Nephron (organoid): Measurements from ENCODE around the gene ESPN.

Source experiments
- H3K27ac Mint-ChIP-seq, 3 experiments: 2 replicates each; pipeline ENCODE4 v1.8.0; 2020; ENCODE audit warnings: mixed read lengths in 3 of 3, mild to moderate bottlenecking in 2 of 3, moderate library complexity in 1 of 3
- H3K27me3 Mint-ChIP-seq: 2 replicates; pipeline ENCODE4 v1.8.0; 2021; ENCODE audit warnings: low read depth, mild to moderate bottlenecking, moderate library complexity, mixed read lengths
- H3K36me3 Mint-ChIP-seq: 2 replicates; pipeline ENCODE4 v1.8.0; 2020; ENCODE audit warnings: low read depth, mixed read lengths
- H3K4me1 Mint-ChIP-seq: 2 replicates; pipeline ENCODE4 v1.8.0; 2020; ENCODE audit warnings: mixed read lengths
- H3K4me3 Mint-ChIP-seq, 3 experiments: 2 replicates each; pipeline ENCODE4 v1.8.0; 2020; ENCODE audit warnings: mild to moderate bottlenecking in 3 of 3, mixed read lengths in 3 of 3, moderate library complexity in 2 of 3
- H3K9me3 Mint-ChIP-seq: 2 replicates; pipeline ENCODE4 v1.8.0; 2020; ENCODE audit warnings: mixed read lengths
- TF ChIP-seq, protein P1 (sequence below), 3 experiments: fragments of 200-600 bp; sonication (generic); IDR thresholded peaks; one replicate each; pipeline ENCODE4 v1.5.0; 2021; ENCODE audit warnings: antibody characterized with exemption in 3 of 3; ENCODE audit not compliant: unreplicated experiment in 3 of 3

ESPN gene

GRCh38 chr1:6483017-6483760 is 58.6 kb downstream of the ESPN start:
- Mint-ChIP-seq H3K9me3 (no peaks in the 10 kb centered on the region), H3K27ac (no peak overlapping the region), H3K4me1 (peaks cover 16% of the 10 kb centered on the region), H3K27me3 (peaks cover 11% of the 10 kb centered on the region), H3K36me3 (no peaks in the 10 kb centered on the region), H3K4me3 (peak overlapping the region; percentile 13 to 54 (median 37))
- TF ChIP-seq, protein P1, sequence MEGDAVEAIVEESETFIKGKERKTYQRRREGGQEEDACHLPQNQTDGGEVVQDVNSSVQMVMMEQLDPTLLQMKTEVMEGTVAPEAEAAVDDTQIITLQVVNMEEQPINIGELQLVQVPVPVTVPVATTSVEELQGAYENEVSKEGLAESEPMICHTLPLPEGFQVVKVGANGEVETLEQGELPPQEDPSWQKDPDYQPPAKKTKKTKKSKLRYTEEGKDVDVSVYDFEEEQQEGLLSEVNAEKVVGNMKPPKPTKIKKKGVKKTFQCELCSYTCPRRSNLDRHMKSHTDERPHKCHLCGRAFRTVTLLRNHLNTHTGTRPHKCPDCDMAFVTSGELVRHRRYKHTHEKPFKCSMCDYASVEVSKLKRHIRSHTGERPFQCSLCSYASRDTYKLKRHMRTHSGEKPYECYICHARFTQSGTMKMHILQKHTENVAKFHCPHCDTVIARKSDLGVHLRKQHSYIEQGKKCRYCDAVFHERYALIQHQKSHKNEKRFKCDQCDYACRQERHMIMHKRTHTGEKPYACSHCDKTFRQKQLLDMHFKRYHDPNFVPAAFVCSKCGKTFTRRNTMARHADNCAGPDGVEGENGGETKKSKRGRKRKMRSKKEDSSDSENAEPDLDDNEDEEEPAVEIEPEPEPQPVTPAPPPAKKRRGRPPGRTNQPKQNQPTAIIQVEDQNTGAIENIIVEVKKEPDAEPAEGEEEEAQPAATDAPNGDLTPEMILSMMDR (IDR thresholded peaks at IDR 0.05; ENCODE audit: unreplicated experiment in 3 of 3) = no peak

DNA sequence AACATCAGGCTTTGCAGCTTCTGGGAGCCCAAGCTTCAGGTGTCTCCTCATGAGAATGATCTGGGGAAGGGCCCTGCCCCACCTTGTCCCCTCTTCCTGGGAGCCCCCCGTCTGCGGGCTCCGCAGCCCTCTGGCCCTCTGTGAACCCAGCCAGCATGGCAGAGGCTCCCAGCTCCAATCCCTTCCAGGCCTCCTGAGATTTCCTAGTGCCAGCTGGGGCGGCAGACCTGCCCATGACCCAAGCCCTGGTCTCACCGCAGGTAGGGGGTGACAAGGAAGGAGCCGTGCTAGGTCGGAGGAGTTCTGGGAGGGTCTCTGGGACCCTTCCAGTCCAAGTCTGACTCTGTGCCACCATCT is 59.2 kb downstream of the ESPN start:
- H3K36me3 Mint-ChIP-seq = no peaks in the 10 kb centered on the region
- TF ChIP-seq, protein P1 (IDR thresholded peaks at IDR 0.05; ENCODE audit: unreplicated experiment in 3 of 3) = no peak
- H3K9me3 Mint-ChIP-seq = no peaks in the 10 kb centered on the region
- H3K4me3 Mint-ChIP-seq = peak overlapping the region; percentile 79 to 92 (median 86)
- peak overlapping the region in 1 of 3 experiments; percentile 59 for H3K27ac Mint-ChIP-seq
- peaks cover 13% of the 10 kb centered on the region for H3K27me3 Mint-ChIP-seq
- peaks cover 17% of the 10 kb centered on the region for H3K4me1 Mint-ChIP-seq

DNA sequence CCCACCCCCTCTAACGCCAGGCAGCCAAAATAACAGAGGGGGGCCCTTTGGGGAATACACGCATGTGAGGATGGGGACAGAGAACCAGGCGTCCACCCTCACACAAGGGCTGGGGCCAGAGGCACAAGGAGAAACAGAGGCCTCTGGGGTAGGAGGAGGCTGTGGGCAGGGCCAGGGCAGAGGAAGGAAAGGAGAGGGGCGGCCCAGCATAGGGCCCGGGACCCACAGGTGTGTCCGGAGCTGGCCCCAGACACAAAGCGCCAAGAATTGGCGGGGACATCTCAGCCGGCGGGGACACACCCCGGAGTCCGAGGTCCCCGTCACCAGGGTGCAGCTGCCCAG is 60.2 kb downstream of the ESPN start:
- TF ChIP-seq, protein P1 (IDR thresholded peaks at IDR 0.05; ENCODE audit: unreplicated experiment in 3 of 3) = no peak
- peaks cover 13% of the 10 kb centered on the region for H3K27me3 Mint-ChIP-seq
- H3K4me3 Mint-ChIP-seq = peak overlapping the region; percentile 85 to 92 (median 86)
- H3K9me3 Mint-ChIP-seq = no peaks in the 10 kb centered on the region
- peak overlapping the region in 1 of 3 experiments; percentile 77 for H3K27ac Mint-ChIP-seq
- H3K36me3 Mint-ChIP-seq = no peaks in the 10 kb centered on the region
- peaks cover 17% of the 10 kb centered on the region for H3K4me1 Mint-ChIP-seq

DNA sequence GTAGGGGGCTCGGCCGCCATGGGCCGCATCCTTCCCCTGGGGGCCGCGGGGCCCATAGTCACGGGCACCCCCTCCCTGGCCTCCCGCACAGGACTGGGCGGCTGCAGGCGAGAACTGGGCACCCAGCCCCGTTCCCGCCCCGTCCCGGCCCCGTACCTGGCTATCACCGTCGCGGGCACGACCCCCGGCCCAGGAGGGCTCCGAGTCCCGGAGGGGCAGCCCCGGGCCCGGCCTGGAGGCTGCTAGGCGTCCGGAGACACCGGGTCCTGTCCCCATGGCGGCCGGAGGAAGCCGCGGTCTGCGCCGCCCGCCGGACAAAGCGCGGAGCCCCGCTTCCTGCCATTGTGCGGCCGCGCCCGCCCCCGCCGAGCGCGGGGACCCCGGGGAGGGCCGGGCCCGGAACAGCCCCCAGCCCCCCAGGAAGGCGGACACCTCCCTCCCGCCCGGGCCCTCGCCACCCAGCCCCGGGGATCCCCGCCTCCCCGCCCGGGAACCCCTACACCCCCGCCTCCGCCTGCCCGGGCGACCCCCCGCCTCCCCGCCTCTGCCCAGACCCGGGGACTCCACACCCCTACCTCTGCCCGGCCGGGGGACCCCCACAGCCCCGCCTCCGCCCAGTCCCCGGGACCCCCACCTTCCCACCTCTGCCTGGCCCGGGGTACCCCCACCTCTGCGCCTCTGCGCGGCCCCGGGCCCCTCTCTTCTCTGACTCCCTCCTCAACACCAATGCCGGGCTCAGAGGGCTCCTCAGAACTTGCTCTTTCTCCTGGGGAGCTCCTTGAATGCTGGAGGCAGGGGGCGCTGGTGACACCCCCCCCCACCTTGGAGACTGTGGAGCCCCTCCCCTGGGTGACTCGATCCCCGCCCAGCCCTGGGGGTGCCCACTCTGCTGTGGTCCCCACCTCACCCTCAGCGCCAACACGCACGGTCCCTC is 60.9 kb downstream of the ESPN start:
- H3K4me3 Mint-ChIP-seq = peak overlapping the region; percentile 67 to 88 (median 82)
- TF ChIP-seq, protein P1 (IDR thresholded peaks at IDR 0.05; ENCODE audit: unreplicated experiment in 3 of 3) = no peak
- H3K36me3 Mint-ChIP-seq = no peaks in the 10 kb centered on the region
- no peak overlapping the region for H3K27ac Mint-ChIP-seq
- peaks cover 13% of the 10 kb centered on the region for H3K27me3 Mint-ChIP-seq
- H3K9me3 Mint-ChIP-seq = no peaks in the 10 kb centered on the region
- peaks cover 17% of the 10 kb centered on the region for H3K4me1 Mint-ChIP-seq

DNA sequence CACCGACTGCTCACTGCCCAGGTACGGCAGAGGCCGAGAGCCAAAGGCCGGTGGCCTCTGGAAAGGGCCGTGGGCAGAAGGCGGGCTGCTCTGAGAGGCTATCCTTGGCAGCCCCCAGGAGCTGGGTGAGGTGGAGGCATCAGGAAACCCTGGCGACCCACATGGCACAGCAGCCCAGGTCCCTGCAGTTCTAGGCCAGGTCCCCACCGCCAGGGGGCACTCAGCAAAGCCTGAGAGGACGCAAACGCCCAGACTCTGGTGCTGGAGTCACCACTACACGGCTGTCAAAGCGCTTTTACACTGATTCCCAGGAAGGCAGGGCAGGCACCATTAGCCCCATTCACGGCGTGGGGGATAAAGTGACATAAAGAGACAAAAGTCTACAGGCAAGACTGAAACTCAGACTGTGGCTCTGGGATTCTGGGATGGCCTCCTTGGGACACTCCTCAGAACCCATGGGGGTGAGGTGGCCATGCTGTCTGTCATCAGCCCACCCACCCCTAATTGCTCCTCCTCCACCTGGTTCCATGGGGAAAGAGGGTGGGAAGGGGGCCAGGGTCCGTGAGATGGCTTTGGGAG is 61.9 kb downstream of the ESPN start:
- Mint-ChIP-seq H3K9me3 (no peaks in the 10 kb centered on the region), H3K27me3 (peaks cover 13% of the 10 kb centered on the region), H3K36me3 (no peaks in the 10 kb centered on the region), H3K27ac (no peak overlapping the region), H3K4me1 (peaks cover 17% of the 10 kb centered on the region), H3K4me3 (peak overlapping the region; percentile 67 to 88 (median 82))
- TF ChIP-seq, protein P1 (IDR thresholded peaks at IDR 0.05; ENCODE audit: unreplicated experiment in 3 of 3) = peak; percentile 81 to 89 (median 82)
